GM12878 (cell line): ENCODE results near the gene ZDHHC7. TPM values are rescaled to one million over a fixed set of nuclear protein-coding genes. Genes with fewer than 3 reads are reported as not detected.
A peak's percentile ranks its signal among the peaks of the same experiment; 100 is the strongest.

Source experiments
- ATAC-seq: fragments of 200-7000 bp; cut with Tn5 transposase; 3 replicates; pipeline ENCODE4 v1.9.1; 2020; ENCODE audit warnings: mild to moderate bottlenecking, moderate library complexity
- BruUV-seq: library from RNA; stranded (reverse); fragments of 400-500 nt; replicated peaks from 2 replicates; lab custom pipeline; 2021; lab: Mats Ljungman, UMichigan
- CTCF ChIA-PET: fragments of 300-600 bp; sonication (Branson Sonifier 250); formaldehyde crosslinking; extraction: SDS; loops from one replicate; lab custom pipeline; 2021; ENCODE audit warnings: inconsistent platforms; lab: Yijun Ruan, JAX
- POLR2A ChIA-PET: fragments of 350-600 bp; formaldehyde crosslinking; extraction: SDS; loops from one replicate; lab custom pipeline; 2021; ENCODE audit warnings: inconsistent platforms; lab: Charles Lee
- RAD21 ChIA-PET: fragments of 300-600 bp; sonication (Branson Sonifier 250); formaldehyde crosslinking; loops from one replicate; lab custom pipeline; 2023; ENCODE audit warnings: antibody characterized with exemption; ENCODE audit not compliant: unreplicated experiment; lab: Charles Lee
- SMC1A ChIA-PET: fragments of 300-600 bp; sonication (Branson Sonifier 250); formaldehyde crosslinking; loops from one replicate; lab custom pipeline; 2023; ENCODE audit not compliant: unreplicated experiment, uncharacterized antibody; lab: Charles Lee
- DNase-seq: peaks from one replicate; pipeline ENCODE4 v3.0.0-alpha.2; 2011; ENCODE audit warnings: low read depth, low spot score
- FAIRE-seq: peaks from 3 replicates; lab custom pipeline; 2011; peaks lifted over from hg19 to GRCh38; lab: Jason Lieb, UNC
- H2AFZ ChIP-seq: 2 replicates; pipeline ENCODE4 v1.6.0; 2011; ENCODE audit warnings: low read depth, low read length, control low read depth; ENCODE audit not compliant: control insufficient read depth
- H3K27ac ChIP-seq: 2 replicates; pipeline ENCODE4 v1.5.1; 2011; ENCODE audit warnings: control low read depth; ENCODE audit not compliant: control insufficient read depth, insufficient read depth
- H3K27me3 ChIP-seq, 2 experiments: replicated peaks in 1 of 2; 2 replicates each; pipeline versions ENCODE4 v1.6.0 to v1.6.1; 2011; ENCODE audit warnings: low read length in 1 of 2; ENCODE audit not compliant: control insufficient read depth in 2 of 2, insufficient read depth in 2 of 2
- H3K36me3 ChIP-seq, 2 experiments: 2 replicates each; pipeline ENCODE4 v1.5.1; 2011; ENCODE audit warnings: low read length in 1 of 2; ENCODE audit not compliant: control insufficient read depth in 2 of 2, insufficient read depth in 2 of 2
- H3K4me1 ChIP-seq: 2 replicates; pipeline ENCODE4 v1.6.1; 2011; ENCODE audit warnings: mild to moderate bottlenecking, low read length, moderate library complexity, mixed read lengths; ENCODE audit not compliant: control insufficient read depth, insufficient read depth
- H3K4me2 ChIP-seq: 2 replicates; pipeline ENCODE4 v1.6.0; 2011; ENCODE audit warnings: control low read depth; ENCODE audit not compliant: control insufficient read depth, insufficient read depth
- H3K4me3 ChIP-seq: fragments of 200-600 bp; sonication (generic); 2 replicates; pipeline ENCODE4 v1.5.1; 2016
- H3K79me2 ChIP-seq: 2 replicates; pipeline ENCODE4 v1.6.0; 2011; ENCODE audit warnings: low read length; ENCODE audit not compliant: control insufficient read depth, insufficient read depth
- H3K9ac ChIP-seq: 2 replicates; pipeline ENCODE4 v1.8.0; 2011; ENCODE audit warnings: low read length, control low read depth, mixed read lengths; ENCODE audit not compliant: control insufficient read depth, insufficient read depth
- H3K9me3 ChIP-seq: replicated peaks from 3 replicates; pipeline ENCODE4 v1.5.1; 2011; ENCODE audit warnings: mild to moderate bottlenecking, low read length; ENCODE audit not compliant: control insufficient read depth, insufficient read depth
- H4K20me1 ChIP-seq: 2 replicates; pipeline ENCODE4 v1.6.0; 2011; ENCODE audit not compliant: control insufficient read depth, insufficient read depth
- ASH2L ChIP-seq: fragments of 300-600, 200-600 bp; sonication (generic); IDR thresholded peaks from 2 replicates; pipeline ENCODE4 v1.6.1; 2017; ENCODE audit warnings: low read depth, mild to moderate bottlenecking, borderline replicate concordance
- ATF7 ChIP-seq: fragments of 450-650 bp; IDR thresholded peaks from 2 replicates; pipeline ENCODE4 v1.6.1; 2016; ENCODE audit warnings: low read depth, mild to moderate bottlenecking
- BCL11A ChIP-seq: IDR thresholded peaks from 2 replicates; pipeline ENCODE4 v1.6.1; 2011; ENCODE audit warnings: low read depth, low read length
- CBFB ChIP-seq: IDR thresholded peaks from 2 replicates; pipeline ENCODE4 v1.6.1; 2016; ENCODE audit warnings: antibody characterized with exemption, low read depth
- CREM ChIP-seq: IDR thresholded peaks from 2 replicates; pipeline ENCODE4 v1.6.1; 2014; ENCODE audit warnings: antibody characterized with exemption, low read depth
- JUNB ChIP-seq: IDR thresholded peaks from 2 replicates; pipeline ENCODE4 v1.6.1; 2016; ENCODE audit warnings: antibody characterized with exemption, mild to moderate bottlenecking
- LARP7 ChIP-seq: fragments of 450-650 bp; IDR thresholded peaks from 2 replicates; pipeline ENCODE4 v1.6.1; 2017; ENCODE audit warnings: mild to moderate bottlenecking
- MTA2 ChIP-seq: fragments of 450-650 bp; IDR thresholded peaks from 2 replicates; pipeline ENCODE4 v1.6.1; 2016; ENCODE audit warnings: low read depth, mild to moderate bottlenecking, moderate library complexity
- PAX8 ChIP-seq: fragments of 450-650 bp; IDR thresholded peaks from 2 replicates; pipeline ENCODE4 v1.6.1; 2017; ENCODE audit warnings: mild to moderate bottlenecking, moderate library complexity
- PRDM15 ChIP-seq: fragments of 450-650 bp; formaldehyde crosslinking; IDR thresholded peaks from 2 replicates; pipeline ENCODE4 v1.4.0; 2020; ENCODE audit warnings: mild to moderate bottlenecking, moderate library complexity
- TBL1XR1 ChIP-seq: IDR thresholded peaks from 2 replicates; pipeline ENCODE4 v1.6.1; 2012; ENCODE audit warnings: low read depth, low read length, improper control_type of control experiment
- WGBS: methylation state at CpG from one replicate; pipeline ENCODE4 v1.1.6; 2016; ENCODE audit warnings: low lambda C conversion rate; ENCODE audit not compliant: insufficient replicate concordance, insufficient coverage; ENCODE audit errors: missing lambda C conversion rate; 5-methylcytosine and 5-hydroxymethylcytosine counted together
- in situ Hi-C: fragments of 300-500 bp; cut with MboI; formaldehyde crosslinking; loops from 9 replicates; pipeline ENCODE4 v1.14.3; 2018; ENCODE audit warnings: mixed read lengths
- intact Hi-C: fragments of 100-400 bp; cut with micrococcal nuclease; formaldehyde crosslinking; loops from one replicate; pipeline ENCODE4 v1.14.2; 2022; ENCODE audit not compliant: unreplicated experiment
- polyA plus RNA-seq, 11 experiments: library from polyadenylated mRNA; depleted of rRNA in 4 of 11; unstranded in 6 of 11; stranded (reverse) in 5 of 11; fragments of >200 nt; fragmentation: Nextera tagmentation in 4 of 11; fragmentation: Illumina TruSeq in 1 of 11; extraction: Ambion mirVana in 4 of 11; extraction: Trizol in 1 of 11; gene quantifications; 1 replicate in 1 of 11; 2 replicates in 10 of 11; pipeline versions ENCODE4 v1.2.1 to v1.2.3, GENCODE V29; 2011 to 2016; ENCODE audit warnings: inconsistent platforms in 2 of 11, missing spikeins in 2 of 11, low read depth in 1 of 11
- total RNA-seq, 4 experiments: library from RNA; depleted of rRNA in 3 of 4; stranded (reverse); fragments of >200 nt in 3 of 4; fragmentation: Illumina TruSeq in 1 of 4; extraction: Trizol in 1 of 4; gene quantifications; 2 replicates each; pipeline versions ENCODE4 v1.2.1 to v1.2.3, GENCODE V29; 2013 to 2021
- TF ChIP-seq, protein P1 (sequence below): IDR thresholded peaks from 2 replicates; pipeline ENCODE4 v1.6.1; 2012; ENCODE audit warnings: mild to moderate bottlenecking, low read depth, low read length
- TF ChIP-seq, protein P2 (sequence below): fragments of 450-650 bp; IDR thresholded peaks from 2 replicates; pipeline ENCODE4 v1.6.1; 2016; ENCODE audit warnings: mild to moderate bottlenecking

ZDHHC7 gene
- total and polyA plus RNA-seq, 10 of the 15 experiments (the other 5 are each of a cell fraction or from before 2014, with no cell fraction given) = 0.87 to 26.0 (median 20.0) TPM

GRCh38 chr16:85026703-85027102 lies 15.4 kb upstream of the ZDHHC7 start:
- SMC1A ChIA-PET = interaction anchor here (1.0 to 2.3 kb wide), 6 partner anchors 13 to 43 kb away, joined by 3 to 14 read pairs (median 4); partner anchors contain the start of gene ZDHHC7
- CTCF ChIA-PET = interaction anchor here (0.9 to 3.3 kb wide), 9 partner anchors 15 to 141 kb away, joined by 3 to 29 read pairs (median 5); partner anchors contain the start of gene ZDHHC7
- H3K36me3 ChIP-seq = no peaks in the 10 kb centered on the region
- H3K4me3 ChIP-seq = peak overlapping the region; percentile 54; the same call in 1 of the 2 replicates
- no peaks in the 10 kb centered on the region for H3K27me3 ChIP-seq
- ATAC-seq (no peak), DNase-seq (no peak), FAIRE-seq (no peak)
- peak overlapping the region; percentile 45 for H3K4me2 ChIP-seq
- H3K9ac ChIP-seq = peak overlapping the region; percentile 68
- H3K79me2 ChIP-seq = no peaks in the 10 kb centered on the region; the same call in 1 of the 2 replicates
- RAD21 ChIA-PET = interaction anchor here (0.7 to 1.5 kb wide), 3 partner anchors 16 to 58 kb away, joined by 3 to 7 read pairs (median 5); partner anchors contain the start of gene ZDHHC7
- no TSS peak for BruUV-seq
- 42% methylated on average over 4 of the region's 4 CpGs for WGBS
- in situ Hi-C loops = no loop called here
- POLR2A ChIA-PET = interaction anchor here (0.5 to 3.6 kb wide), 6 partner anchors 10 to 329 kb away, joined by 3 to 21 read pairs (median 4); partner anchors contain the start of gene ZDHHC7
- H3K9me3 ChIP-seq = no peaks in the 10 kb centered on the region
- H4K20me1 ChIP-seq = no peaks in the 10 kb centered on the region
- TF ChIP-seq ASH2L (no peak), PAX8 (no peak), MTA2 (no peak), TBL1XR1 (no peak), ATF7 (no peak), CREM (no peak), LARP7 (no peak), JUNB (no peak), PRDM15 (CRISPR knock-in tag) (no peak), BCL11A (no peak), CBFB (no peak)
- TF ChIP-seq, protein P1, sequence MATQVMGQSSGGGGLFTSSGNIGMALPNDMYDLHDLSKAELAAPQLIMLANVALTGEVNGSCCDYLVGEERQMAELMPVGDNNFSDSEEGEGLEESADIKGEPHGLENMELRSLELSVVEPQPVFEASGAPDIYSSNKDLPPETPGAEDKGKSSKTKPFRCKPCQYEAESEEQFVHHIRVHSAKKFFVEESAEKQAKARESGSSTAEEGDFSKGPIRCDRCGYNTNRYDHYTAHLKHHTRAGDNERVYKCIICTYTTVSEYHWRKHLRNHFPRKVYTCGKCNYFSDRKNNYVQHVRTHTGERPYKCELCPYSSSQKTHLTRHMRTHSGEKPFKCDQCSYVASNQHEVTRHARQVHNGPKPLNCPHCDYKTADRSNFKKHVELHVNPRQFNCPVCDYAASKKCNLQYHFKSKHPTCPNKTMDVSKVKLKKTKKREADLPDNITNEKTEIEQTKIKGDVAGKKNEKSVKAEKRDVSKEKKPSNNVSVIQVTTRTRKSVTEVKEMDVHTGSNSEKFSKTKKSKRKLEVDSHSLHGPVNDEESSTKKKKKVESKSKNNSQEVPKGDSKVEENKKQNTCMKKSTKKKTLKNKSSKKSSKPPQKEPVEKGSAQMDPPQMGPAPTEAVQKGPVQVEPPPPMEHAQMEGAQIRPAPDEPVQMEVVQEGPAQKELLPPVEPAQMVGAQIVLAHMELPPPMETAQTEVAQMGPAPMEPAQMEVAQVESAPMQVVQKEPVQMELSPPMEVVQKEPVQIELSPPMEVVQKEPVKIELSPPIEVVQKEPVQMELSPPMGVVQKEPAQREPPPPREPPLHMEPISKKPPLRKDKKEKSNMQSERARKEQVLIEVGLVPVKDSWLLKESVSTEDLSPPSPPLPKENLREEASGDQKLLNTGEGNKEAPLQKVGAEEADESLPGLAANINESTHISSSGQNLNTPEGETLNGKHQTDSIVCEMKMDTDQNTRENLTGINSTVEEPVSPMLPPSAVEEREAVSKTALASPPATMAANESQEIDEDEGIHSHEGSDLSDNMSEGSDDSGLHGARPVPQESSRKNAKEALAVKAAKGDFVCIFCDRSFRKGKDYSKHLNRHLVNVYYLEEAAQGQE = no peak
- TF ChIP-seq, protein P2, sequence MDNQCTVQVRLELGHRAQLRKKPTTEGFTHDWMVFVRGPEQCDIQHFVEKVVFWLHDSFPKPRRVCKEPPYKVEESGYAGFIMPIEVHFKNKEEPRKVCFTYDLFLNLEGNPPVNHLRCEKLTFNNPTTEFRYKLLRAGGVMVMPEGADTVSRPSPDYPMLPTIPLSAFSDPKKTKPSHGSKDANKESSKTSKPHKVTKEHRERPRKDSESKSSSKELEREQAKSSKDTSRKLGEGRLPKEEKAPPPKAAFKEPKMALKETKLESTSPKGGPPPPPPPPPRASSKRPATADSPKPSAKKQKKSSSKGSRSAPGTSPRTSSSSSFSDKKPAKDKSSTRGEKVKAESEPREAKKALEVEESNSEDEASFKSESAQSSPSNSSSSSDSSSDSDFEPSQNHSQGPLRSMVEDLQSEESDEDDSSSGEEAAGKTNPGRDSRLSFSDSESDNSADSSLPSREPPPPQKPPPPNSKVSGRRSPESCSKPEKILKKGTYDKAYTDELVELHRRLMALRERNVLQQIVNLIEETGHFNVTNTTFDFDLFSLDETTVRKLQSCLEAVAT = no peak
- peaks cover 20% of the 10 kb centered on the region for H3K4me1 ChIP-seq
- peak overlapping the region; percentile 83; the same call in 1 of the 2 replicates for H2AFZ ChIP-seq
- intact Hi-C loops = loop anchor here (5.0 kb wide), 1 partner anchor 61 kb away; no protein-coding TSS in a partner anchor
- no peak overlapping the region for H3K27ac ChIP-seq
